ENCODE measurements around the gene UBR3.

UBR3 gene

GRCh38 chr2:169909376-169909775 lies 82.1 kb downstream of the UBR3 start:
- no peak for TF ChIP-seq TAF1 (IDR thresholded peaks at IDR 0.05; ENCODE audit: borderline replicate concordance, insufficient read depth, low read length)
- TF ChIP-seq SIN3A (IDR thresholded peaks at IDR 0.05; ENCODE audit: borderline replicate concordance, insufficient read depth, low read length), result no peak
- no peak for TF ChIP-seq FOXP2 (optimal IDR thresholded peaks at IDR 0.05; ENCODE audit: borderline replicate concordance, extremely low read depth, extremely low read length, insufficient read depth)
- no peak for TF ChIP-seq POLR2AphosphoS5 (IDR thresholded peaks at IDR 0.05; ENCODE audit: low read depth, low read length)
- TF ChIP-seq REST (IDR thresholded peaks at IDR 0.05; ENCODE audit: insufficient read depth in 1 of 2, low read depth in 2 of 2, low read length in 2 of 2), result no peak

GRCh38 chr2:169910109-169910799 lies 83.0 kb downstream of the UBR3 start:
- TF ChIP-seq TAF1 (IDR thresholded peaks at IDR 0.05; ENCODE audit: borderline replicate concordance, insufficient read depth, low read length) (no peak), POLR2AphosphoS5 (IDR thresholded peaks at IDR 0.05; ENCODE audit: low read depth, low read length) (no peak), SIN3A (IDR thresholded peaks at IDR 0.05; ENCODE audit: borderline replicate concordance, insufficient read depth, low read length) (no peak), FOXP2 (optimal IDR thresholded peaks at IDR 0.05; ENCODE audit: borderline replicate concordance, extremely low read depth, extremely low read length, insufficient read depth) (no peak), REST (IDR thresholded peaks at IDR 0.05; ENCODE audit: insufficient read depth in 1 of 2, low read depth in 2 of 2, low read length in 2 of 2) (no peak)

GRCh38 chr2:169911119-169911518 lies 83.9 kb downstream of the UBR3 start:
- no peak for TF ChIP-seq TAF1 (IDR thresholded peaks at IDR 0.05; ENCODE audit: borderline replicate concordance, insufficient read depth, low read length)
- no peak for TF ChIP-seq REST (IDR thresholded peaks at IDR 0.05; ENCODE audit: insufficient read depth in 1 of 2, low read depth in 2 of 2, low read length in 2 of 2)
- TF ChIP-seq FOXP2 (optimal IDR thresholded peaks at IDR 0.05; ENCODE audit: borderline replicate concordance, extremely low read depth, extremely low read length, insufficient read depth), result no peak
- TF ChIP-seq SIN3A (IDR thresholded peaks at IDR 0.05; ENCODE audit: borderline replicate concordance, insufficient read depth, low read length), result no peak
- TF ChIP-seq POLR2AphosphoS5 (IDR thresholded peaks at IDR 0.05; ENCODE audit: low read depth, low read length), result no peak

- TF ChIP-seq TAF1 (IDR thresholded peaks at IDR 0.05; ENCODE audit: borderline replicate concordance, insufficient read depth, low read length) (no peak), POLR2AphosphoS5 (IDR thresholded peaks at IDR 0.05; ENCODE audit: low read depth, low read length) (no peak), REST (IDR thresholded peaks at IDR 0.05; ENCODE audit: insufficient read depth in 1 of 2, low read depth in 2 of 2, low read length in 2 of 2) (no peak), SIN3A (IDR thresholded peaks at IDR 0.05; ENCODE audit: borderline replicate concordance, insufficient read depth, low read length) (no peak), FOXP2 (optimal IDR thresholded peaks at IDR 0.05; ENCODE audit: borderline replicate concordance, extremely low read depth, extremely low read length, insufficient read depth) (no peak)
These were observed 89.4 kb downstream of the UBR3 start for GRCh38 chr2:169916623-169917022.

Data from PFSK-1 (cell line).